Sciatic nerve (tissue), 2 donors: ENCODE measurements around the gene ANO1. TPM values are rescaled to one million over a fixed set of nuclear protein-coding genes. Genes with fewer than 3 reads are reported as not detected.
A peak's percentile ranks its signal among the peaks of the same experiment; 100 is the strongest.

ENCODE experiments used
- ATAC-seq: fragments of 200-7000 bp; cut with Tn5 transposase; one replicate; pipeline ENCODE4 v1.9.1; 2020; ENCODE audit warnings: mild to moderate bottlenecking, moderate library complexity
- DNase-seq: peaks from one replicate; pipeline ENCODE4 v3.0.0-alpha.2; 2020; ENCODE audit warnings: low spot score
- intact Hi-C: fragments of 100-400 bp; cut with DNase I; formaldehyde crosslinking; loops from one replicate; pipeline ENCODE4 v1.14.2; 2022
- total RNA-seq: library from RNA; stranded (reverse); fragmentation: NEBNext Ultra II Directional; extraction: Animal tissue kit (Norgen Biotek cat#: 25700); gene quantifications from one replicate; pipeline ENCODE4 v1.2.1, GENCODE V29; 2021
- donor health status: DM: no; HTN: no; CAD: no.
- donor health status: DM: no; HTN: no; CAD: no.

ANO1 gene
- total RNA-seq, 1 donor from 2014 or later, result 3.4 TPM

DNA sequence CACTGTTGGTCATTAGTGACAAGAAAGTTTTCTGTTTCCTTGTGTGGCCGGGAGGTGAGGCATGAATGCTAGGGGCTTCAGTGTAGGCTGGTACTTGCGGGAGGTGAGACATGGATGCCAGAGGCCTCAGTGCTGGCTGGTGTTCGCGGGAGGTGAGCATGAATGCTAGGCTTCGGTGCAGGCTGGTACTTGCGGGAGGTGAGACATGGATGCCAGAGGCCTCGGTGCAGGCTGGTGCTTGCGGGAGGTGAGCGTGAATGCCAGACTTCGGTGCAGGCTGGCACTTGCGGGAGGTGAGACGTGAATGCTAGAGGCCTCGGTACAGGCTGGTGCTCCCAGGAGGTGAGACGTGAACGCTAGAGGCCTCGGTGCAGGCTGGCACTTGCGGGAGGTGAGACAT is 48.4 kb downstream of the ANO1 start:
- DNase-seq (no peak), ATAC-seq (no peak)
- intact Hi-C loops, result no loop called here

DNA sequence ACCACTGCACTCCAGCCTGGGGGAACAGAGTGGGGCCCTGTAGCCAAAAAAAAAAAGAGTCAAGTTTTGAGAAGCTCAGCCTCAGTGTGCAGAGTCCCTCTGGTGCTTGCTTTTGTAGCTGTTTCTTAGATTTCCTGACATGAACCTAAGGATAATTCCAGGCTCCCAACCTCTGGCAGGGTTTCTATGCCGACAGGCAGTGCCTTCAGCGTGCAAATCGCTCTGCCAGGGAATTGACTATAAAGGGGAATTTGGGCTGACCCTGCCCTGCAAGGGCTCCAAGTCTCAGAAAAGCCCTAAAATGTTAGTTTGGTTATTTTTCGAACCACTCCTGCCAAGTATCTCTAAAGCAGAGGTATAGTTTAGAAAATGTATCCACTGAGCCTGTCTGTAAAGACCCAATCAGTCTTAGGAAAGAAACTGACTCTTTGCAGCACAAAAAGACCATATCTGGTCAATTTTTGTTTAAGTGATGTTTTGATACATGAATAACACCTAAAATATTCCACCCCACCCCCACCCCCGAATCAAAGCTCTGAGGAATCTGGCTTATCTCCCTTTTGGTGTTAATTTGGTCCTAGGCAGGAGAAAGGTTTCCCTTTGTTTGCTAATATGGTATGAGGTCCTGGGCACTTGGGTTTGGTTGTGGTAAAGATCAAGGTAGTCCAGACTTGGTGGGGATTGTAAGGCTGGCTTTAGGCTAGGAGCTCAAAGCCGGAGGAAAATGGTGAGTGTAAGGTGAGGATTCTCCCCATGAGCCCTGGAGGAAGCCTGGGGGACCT is 49.7 kb downstream of the ANO1 start:
- DNase-seq (no peak), ATAC-seq (no peak)
- intact Hi-C loops, result no loop called here

DNA sequence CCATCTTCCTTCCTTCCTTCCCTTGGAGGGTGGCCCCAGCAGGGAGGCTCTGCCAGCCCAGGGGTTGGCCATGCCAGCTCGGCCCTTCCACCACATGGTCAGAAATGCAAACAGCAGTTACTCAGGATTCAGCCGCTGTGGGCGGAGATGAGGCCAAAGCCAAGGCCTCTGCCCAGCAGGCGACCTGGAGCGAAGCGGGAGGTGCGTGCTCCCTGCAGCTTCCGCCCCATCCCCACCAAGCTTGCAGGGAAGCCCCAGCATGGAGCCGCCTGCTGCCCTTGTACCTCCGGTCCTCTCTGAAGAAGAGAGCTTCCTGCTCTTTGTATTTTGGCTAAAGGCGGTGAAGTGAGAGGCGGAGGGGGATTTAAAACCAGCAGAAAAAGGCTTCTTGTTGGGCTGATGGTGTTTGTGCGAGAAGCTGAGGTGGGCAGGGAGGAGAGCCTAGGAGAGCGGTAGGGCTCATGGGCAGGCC is 50.4 kb downstream of the ANO1 start:
- DNase-seq (no peak), ATAC-seq (no peak)
- intact Hi-C loops, result no loop called here

DNA sequence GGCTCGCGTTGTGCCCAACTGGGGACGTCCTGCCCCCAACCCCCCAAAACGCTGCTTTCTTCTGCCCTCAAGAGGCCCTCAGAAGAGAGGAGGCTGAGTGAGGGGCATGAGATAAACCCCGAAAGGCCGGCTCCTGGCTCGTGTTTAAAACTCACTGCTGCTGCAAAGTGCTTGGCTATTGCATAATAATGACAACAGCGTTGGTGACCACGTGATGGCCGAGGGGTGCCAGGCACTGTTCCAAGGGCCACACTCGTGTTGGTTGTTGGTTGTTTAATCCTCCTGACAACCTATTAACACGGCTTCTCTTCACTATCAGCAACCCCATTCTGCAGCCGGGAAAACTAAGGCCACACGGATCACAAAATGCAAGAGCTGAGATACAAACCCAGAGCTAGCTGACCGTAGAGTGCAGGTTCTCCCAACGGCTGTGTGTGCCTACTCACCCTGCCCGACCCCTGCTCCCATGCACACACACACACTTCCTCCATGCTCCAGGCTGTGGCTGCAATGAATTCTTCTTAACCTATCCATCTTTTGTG is 51.0 kb downstream of the ANO1 start:
- ATAC-seq (no peak), DNase-seq (no peak)
- intact Hi-C loops, result no loop called here

DNA sequence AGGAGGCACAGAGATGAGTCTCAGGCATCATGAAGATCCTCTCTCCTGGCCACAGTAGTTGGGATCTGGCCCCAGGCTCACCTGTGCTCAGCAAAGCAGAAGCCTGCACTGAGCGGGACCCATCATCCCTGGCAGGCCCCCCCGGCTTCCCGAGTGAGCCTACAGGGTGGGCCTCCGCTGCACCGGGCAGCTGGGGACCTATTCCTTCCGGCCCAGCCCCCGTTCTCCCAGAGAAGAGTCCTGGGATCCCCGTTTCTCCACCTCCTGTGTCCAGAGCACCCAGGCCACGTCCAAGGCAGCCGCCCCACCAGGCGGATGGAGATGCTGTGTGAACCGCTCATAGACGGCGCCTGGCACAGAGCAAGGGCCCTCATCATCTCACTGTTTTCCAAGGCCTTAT is 52.5 kb downstream of the ANO1 start:
- intact Hi-C loops, result no loop called here
- no peak for ATAC-seq
- DNase-seq, result no peak

DNA sequence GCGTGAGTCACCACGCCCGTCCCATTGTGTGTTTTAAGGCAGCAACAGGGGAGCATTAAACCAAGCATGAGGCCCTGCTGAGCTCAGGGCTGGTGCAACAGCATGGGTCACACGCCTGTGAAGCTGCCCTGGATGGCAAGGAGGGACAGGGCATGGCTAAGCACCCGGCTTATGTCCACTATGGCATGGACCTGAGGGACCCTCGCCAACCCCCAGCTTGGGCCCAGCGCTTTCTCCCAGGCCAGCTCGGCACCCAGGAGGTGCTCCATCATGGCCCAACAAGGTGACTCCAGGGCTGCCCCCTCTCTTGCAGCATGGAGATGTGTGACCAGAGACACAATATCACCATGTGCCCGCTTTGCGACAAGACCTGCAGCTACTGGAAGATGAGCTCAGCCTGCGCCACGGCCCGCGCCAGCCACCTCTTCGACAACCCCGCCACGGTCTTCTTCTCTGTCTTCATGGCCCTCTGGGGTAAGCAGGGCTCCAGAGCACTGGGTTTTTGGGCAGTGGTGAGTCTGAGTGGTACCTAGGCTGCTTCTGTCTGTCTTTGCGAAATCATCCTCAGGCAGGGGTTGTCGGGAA is 53.6 kb downstream of the ANO1 start:
- ATAC-seq, result no peak
- no peak for DNase-seq
- intact Hi-C loops, result no loop called here

DNA sequence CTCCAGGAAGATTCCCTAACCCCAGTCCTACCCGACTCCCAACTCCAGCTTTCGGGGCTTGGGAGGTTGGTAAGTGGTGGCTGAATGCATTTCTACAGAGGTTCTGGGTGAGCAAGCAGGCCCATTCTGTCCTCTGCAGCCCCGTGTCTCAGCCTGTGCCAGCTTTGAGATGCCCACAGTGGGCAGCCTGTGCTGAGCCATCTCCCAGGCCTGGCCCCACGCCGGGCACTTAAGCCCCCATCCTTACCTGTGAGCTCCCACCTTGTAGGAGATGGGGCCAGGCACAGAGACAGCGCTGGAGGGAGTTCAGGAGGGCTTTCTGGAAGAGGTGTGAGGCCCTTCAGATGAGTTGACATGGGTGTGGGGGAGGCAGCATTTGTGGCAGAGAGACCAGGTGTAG is 54.5 kb downstream of the ANO1 start:
- intact Hi-C loops, result no loop called here
- ATAC-seq, result no peak
- DNase-seq, result no peak

DNA sequence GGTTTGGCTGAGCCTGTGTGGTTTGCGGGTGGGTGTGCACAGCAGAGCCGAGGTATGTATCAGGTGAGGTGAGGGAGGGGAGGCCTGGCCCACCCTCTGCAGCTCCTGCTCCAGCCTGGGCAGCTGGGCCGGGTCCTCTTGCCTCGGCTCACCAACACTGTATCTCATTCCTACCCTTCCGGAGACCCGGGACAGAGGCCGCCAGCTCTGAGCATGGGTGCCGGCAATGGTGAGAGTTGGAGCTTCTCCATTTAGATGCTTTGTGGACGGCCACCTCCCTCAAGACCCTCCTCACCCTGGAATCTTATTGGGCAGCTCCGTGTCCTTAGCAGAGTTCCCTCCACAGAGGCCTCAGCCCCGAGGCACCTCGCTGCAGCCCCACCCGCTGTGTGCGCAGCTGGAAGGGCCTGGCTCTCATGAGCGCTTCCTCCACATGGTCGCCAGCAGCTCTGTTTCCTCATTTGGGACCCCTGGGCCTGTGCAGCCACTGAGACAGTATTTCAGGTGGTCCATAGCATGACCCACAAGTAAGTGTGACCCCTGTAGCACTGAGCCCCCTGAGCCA is 55.7 kb downstream of the ANO1 start:
- DNase-seq (no peak), ATAC-seq (no peak)
- intact Hi-C loops, result no loop called here

DNA sequence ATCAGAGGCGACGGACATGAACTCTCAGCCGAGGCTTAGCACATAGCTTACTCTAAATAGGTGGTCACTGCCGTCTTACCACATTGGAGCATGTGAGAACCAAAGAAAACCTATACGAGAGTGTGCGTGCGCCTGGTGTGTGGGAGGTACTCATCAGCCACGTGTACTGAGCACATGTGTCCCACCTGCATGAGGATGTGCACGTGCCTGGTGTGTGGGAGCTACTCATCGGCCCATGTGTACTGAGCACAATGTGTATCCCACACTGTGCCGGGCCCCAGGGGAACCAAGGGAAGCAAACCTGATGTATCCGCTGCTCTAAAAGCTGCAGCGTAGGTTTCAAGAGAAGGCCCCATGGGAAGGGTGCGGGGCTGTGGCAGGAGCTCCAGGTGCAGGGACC is 56.4 kb downstream of the ANO1 start:
- no peak for DNase-seq
- no peak for ATAC-seq
- intact Hi-C loops, result no loop called here

DNA sequence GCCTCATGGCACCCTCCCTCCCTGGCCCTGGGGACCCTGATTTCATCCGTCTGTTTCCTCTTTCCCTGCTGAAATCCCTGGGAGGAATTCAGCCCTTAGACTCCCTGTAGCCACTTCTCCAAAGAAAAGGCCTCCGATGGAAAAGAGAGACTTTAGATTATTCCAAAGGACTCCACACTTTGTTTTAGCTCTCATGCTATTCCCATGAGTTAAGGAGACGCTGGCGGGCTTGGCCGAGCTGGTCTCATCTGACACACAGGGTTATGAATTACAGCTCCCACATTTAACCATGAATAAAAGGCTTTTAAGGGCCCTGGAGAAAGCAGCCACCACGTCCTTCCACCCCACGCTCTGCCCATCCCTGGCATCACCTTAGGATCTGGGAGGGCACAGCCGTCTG is 57.0 kb downstream of the ANO1 start:
- ATAC-seq (no peak), DNase-seq (no peak)
- intact Hi-C loops, result no loop called here

DNA sequence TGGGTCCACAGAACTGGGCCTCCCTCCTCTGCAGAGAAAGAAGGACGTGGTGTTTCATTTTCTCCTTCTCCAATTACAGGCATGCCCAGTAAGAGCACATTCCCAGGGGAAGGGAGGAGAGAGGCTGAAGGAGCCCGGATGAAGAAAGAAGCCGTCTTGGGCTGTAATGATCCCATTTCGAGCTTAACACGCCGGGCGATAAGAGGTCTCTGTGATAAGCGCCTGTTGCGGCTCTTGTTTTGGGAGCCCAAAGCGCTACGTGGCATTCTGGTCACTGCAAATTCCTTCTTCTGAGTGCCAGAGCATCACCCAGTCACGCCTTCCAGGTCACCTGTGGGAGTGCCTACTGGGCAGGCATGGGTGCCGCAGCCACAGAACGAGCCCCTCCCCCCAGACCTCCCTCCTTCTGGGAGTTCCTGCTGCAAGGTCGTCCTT is 57.5 kb downstream of the ANO1 start:
- ATAC-seq, result peak; percentile 56
- DNase-seq, result no peak
- intact Hi-C loops, result no loop called here

DNA sequence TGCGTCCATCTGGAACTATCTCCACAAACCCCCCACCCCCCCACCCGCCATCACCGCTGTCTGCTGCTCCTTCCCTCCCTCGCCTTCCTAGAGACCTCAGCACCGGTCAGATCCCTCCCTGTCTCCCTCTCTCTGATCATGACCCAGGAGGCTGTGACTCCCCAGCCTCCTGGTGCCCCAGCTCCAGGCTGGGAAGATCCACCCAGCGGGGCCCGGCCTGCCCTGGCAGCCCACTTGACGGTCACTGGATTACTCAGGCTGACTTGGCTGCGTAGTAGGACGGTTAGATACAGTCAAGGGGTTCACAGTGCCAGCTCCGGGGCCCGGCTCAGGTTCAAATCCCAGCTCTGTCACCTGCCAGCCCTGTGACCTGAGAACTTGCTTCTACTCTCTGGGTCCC is 59.3 kb downstream of the ANO1 start:
- DNase-seq (no peak), ATAC-seq (no peak)
- intact Hi-C loops, result no loop called here

DNA sequence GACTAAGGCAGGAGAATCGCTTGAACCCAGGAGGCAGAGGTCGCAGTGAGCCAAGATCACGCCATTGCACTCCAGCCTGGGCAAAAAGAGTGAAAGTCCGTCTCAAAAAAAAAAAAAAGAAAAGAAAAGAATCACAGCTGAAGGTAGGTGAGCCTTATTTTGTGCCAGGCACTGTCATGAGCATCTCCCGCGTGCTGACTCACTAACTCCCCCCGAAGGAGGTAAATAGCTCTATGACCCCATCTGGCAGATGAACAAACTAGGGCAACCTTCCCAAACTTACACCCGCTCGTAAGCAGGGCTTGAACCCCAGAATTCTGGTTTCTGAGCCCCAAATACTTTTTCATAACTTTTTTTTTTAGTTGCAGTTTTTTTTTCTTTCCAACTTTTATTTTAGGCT is 60.3 kb downstream of the ANO1 start:
- intact Hi-C loops, result no loop called here
- no peak for DNase-seq

DNA sequence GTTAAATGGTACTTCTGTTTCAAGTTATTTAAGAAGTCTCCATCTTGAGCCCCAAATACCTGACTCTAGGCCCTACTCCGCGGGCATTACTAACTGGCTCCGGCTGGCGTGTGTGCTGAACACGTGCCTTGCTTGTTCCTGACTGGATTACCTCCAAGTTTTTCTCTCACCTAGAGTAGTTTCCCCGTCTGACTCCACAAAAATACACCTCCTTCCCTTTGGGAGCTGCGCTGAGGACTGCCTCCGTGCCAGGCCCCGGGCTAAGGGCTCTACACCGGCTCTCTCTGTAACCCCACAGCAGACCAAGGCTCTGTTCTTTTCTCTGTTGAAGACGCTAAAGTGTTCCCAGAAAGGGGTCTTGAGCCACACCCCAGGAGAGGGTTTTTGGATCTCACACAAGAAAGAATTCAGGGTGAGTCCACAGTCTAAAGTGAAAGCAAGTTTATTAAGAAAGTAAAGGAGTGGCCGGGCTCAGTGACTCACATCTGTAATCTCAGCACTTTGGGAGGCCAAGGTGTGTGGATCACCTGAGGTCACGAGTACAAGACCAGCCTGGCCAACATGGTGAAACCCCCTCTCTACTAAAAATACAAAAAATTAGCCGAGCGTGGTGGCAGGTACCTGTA is 61.8 kb downstream of the ANO1 start:
- ATAC-seq, result no peak
- no peak for DNase-seq
- intact Hi-C loops, result no loop called here

More for the DNA sequence above, 60.3 kb downstream of the ANO1 start:
- ATAC-seq, result no peak

DNA sequence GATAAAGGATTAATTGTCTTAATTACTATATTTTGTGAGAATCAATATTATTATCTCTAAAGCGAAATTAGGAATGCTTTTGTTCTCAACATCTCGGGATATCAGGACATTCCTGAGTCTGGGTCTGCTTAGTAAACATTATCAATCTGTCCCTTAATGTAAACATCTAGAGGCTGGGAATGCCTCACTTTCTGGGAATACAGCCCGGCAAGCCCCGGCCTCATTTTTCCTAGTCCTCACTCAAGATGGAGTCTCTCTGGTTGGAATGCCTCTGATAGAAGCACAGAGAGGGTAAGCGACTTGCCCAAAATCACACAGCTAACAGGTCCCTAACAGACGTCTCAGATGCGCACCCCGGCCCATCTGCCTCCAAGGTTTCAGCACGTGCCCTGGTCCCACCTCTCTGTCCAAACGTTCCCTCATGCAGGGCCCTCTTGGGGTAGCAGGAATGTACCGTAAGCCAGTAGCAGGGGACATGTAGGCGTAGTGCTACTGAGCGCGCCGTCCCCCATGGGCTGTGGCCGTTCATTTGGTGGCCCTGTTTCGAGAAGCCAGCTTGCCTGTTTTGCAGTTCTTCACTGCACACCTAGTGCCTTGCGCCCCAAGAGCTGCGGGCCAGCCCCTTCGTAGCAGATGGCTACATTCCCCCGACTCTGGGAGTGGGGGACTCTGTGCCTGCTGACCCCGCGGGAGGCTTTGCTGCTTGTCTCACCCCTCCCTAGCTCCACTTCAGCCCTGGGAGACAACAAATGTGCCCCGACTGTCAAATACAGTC is 62.8 kb downstream of the ANO1 start:
- no peak for ATAC-seq
- DNase-seq, result no peak
- intact Hi-C loops, result no loop called here

DNA sequence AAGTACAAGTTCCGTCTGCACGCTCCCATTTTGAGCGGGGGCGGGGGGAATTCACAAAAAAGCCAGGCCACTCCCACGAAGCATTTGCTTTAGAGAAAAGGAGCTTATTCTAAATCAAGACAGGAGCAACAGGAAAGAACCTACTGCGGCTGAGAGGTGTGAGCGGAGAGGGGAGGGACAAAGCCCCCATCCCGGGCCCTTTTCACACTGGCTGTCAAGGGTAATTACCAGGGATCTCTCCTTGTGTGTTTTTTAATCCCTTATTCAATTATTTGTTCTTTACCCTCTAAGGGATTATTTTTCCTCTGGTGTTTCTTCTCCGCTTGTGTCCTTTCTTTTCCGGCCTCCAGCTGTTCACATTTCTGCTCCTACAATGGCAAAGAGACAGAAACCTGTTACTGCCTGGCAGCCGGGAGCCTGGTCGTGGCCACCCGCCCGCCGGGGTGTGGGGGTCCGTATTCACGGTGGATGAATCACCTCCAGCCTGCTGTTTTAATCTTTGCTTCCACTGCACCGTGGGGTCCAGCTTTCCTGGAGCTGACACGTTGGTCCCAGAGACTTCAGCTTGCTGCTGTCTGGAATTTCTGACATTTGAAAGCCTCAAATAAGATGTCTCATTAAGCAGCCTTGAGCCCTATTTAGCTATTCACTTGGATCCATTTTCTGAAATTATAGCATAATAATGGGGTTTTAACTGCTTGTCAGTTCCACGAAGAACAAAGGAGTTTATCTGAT is 63.5 kb downstream of the ANO1 start:
- ATAC-seq, result no peak
- intact Hi-C loops, result no loop called here
- DNase-seq, result no peak

DNA sequence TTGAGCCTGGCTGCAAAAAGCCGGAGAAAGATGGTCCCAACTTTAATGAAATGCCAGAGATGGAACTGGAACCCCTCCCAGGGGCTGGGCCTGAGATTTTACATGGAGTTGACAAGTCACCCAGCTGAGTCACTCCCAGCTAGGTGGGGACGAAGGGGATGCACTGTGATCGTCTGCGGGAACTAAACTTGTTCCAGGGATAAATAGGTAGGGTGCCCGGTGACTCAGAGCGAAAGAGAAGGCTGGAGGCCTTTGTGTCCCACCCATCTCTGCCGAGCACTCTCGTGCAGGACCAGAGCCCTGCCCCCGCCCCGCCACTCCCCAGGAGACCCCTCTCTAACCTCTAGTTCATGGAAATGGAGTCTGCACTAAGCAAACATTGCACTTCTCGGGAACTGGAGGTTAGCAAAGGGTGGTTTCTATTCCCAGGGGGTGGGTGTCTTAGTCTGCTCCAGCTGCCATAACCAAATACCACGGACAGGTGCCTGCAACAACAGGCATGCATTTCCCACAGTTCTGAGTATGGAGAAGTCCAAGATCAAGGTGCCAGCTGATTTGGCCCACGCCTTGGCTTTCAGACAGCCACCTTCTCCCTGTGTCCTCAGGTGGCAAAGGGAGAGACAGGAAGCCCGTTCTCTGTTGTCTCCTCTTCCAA is 64.2 kb downstream of the ANO1 start:
- intact Hi-C loops, result no loop called here
- DNase-seq (no peak), ATAC-seq (no peak)

DNA sequence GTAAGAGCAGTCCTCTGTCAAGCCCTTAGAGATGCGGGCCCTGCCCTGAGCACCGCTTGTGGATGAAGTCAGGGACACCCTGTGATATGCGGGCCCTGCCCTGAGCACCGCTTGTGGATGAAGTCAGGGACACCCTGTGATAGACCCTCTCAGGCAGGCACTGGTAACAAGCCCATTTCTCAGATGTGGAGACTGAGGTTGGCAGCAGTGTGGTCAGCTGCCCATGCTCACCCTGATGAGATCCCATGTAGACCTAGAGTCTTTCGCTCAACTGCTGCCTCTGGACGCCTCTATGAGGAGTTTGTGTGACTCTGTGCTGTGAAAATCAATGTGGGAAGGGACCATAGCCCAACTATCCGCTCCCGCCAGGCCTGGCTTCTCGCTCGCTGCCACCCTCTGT is 66.1 kb downstream of the ANO1 start:
- no peak for DNase-seq
- no peak for ATAC-seq
- intact Hi-C loops, result no loop called here
